PC-3 (cell line): ENCODE results near the gene ASPHD2. TPM values are rescaled to one million over a fixed set of nuclear protein-coding genes. Genes with fewer than 3 reads are reported as not detected.
A peak's percentile ranks its signal among the peaks of the same experiment; 100 is the strongest.

Experiments used
- ATAC-seq: fragments of 200-7000 bp; cut with Tn5 transposase; 2 replicates; pipeline ENCODE4 v1.9.1; 2020; ENCODE audit warnings: mild to moderate bottlenecking, moderate library complexity
- BruUV-seq: library from RNA; stranded (reverse); fragments of 400-500 nt; replicated peaks from 2 replicates; lab custom pipeline; 2021; lab: Mats Ljungman, UMichigan
- CTCF ChIA-PET: fragments of 300-600 bp; sonication (Branson Sonifier 250); formaldehyde crosslinking; loops from one replicate; lab custom pipeline; 2022; ENCODE audit warnings: antibody characterized with exemption; lab: Charles Lee
- POLR2A ChIA-PET: fragments of 300-600 bp; sonication (Branson Sonifier 250); formaldehyde crosslinking; loops from one replicate; lab custom pipeline; 2022; ENCODE audit warnings: antibody characterized with exemption; ENCODE audit not compliant: unreplicated experiment; lab: Charles Lee
- DNase-seq: peaks from one replicate; pipeline ENCODE4 v3.0.0-alpha.2; 2015
- H2AFZ ChIP-seq: fragments of 300-600 bp; sonication (generic); 2 replicates; pipeline ENCODE4 v1.6.0; 2016; ENCODE audit warnings: antibody characterized with exemption, low read length
- H3F3A ChIP-seq: fragments of 300-600 bp; sonication (generic); one replicate; pipeline ENCODE4 v1.6.0; 2017; ENCODE audit warnings: antibody characterized with exemption, low read length, control low read depth, mild to moderate bottlenecking; ENCODE audit not compliant: unreplicated experiment
- H3K27ac ChIP-seq: fragments of 300-600 bp; sonication (generic); 2 replicates; pipeline ENCODE4 v1.5.1; 2016; ENCODE audit warnings: mild to moderate bottlenecking, low read length
- H3K27me3 ChIP-seq: fragments of 300-600 bp; sonication (generic); 2 replicates; pipeline ENCODE4 v1.6.1; 2016; ENCODE audit warnings: low read length, mixed read lengths
- H3K36me3 ChIP-seq: fragments of 300-600 bp; sonication (generic); 2 replicates; pipeline ENCODE4 v1.6.1; 2016; ENCODE audit warnings: low read depth, mixed run types, low read length, mixed read lengths
- H3K4me1 ChIP-seq: fragments of 300-600 bp; sonication (generic); 2 replicates; pipeline ENCODE4 v1.5.1; 2016; ENCODE audit warnings: low read length; ENCODE audit not compliant: insufficient read depth
- H3K4me2 ChIP-seq: fragments of 300-600 bp; sonication (generic); 2 replicates; pipeline ENCODE4 v1.6.0; 2016; ENCODE audit warnings: low read length
- H3K4me3 ChIP-seq: fragments of 300-600 bp; sonication (generic); 2 replicates; pipeline ENCODE4 v1.5.1; 2016; ENCODE audit warnings: mild to moderate bottlenecking, low read length, mixed read lengths
- H3K79me2 ChIP-seq: fragments of 300-600 bp; sonication (generic); 2 replicates; pipeline ENCODE4 v1.6.1; 2017; ENCODE audit warnings: low read length, mixed read lengths
- H3K9ac ChIP-seq: fragments of 300-600 bp; sonication (generic); 2 replicates; pipeline ENCODE4 v1.6.0; 2016; ENCODE audit warnings: mild to moderate bottlenecking, low read length
- H3K9me2 ChIP-seq: fragments of 300-600 bp; sonication (generic); replicated peaks from 2 replicates; pipeline ENCODE4 v1.6.1; 2016; ENCODE audit warnings: mixed run types, low read length, mixed read lengths
- H3K9me3 ChIP-seq: fragments of 300-600 bp; sonication (generic); 2 replicates; pipeline ENCODE4 v1.6.1; 2016; ENCODE audit warnings: low read length, mixed read lengths
- H4K20me1 ChIP-seq: fragments of 300-600 bp; sonication (generic); 2 replicates; pipeline ENCODE4 v1.6.1; 2016; ENCODE audit warnings: low read length, mixed read lengths
- CTCF ChIP-seq: fragments of 300-600 bp; sonication (generic); conservative IDR thresholded peaks from 2 replicates; pipeline ENCODE4 v1.5.1; 2017; ENCODE audit warnings: antibody characterized with exemption, low read depth, mild to moderate bottlenecking, low read length
- EZH2 ChIP-seq: fragments of 300-600 bp; sonication (generic); IDR thresholded peaks from one replicate; pipeline ENCODE4 v1.6.1; 2017; ENCODE audit warnings: antibody characterized with exemption, mild to moderate bottlenecking, low read length; ENCODE audit not compliant: unreplicated experiment
- EZH2phosphoT487 ChIP-seq: fragments of 300-600 bp; sonication (generic); IDR thresholded peaks from 2 replicates; pipeline ENCODE4 v1.6.1; 2018; ENCODE audit warnings: mild to moderate bottlenecking, antibody characterized with exemption, low read length, borderline replicate concordance
- intact Hi-C: fragments of 100-400 bp; cut with micrococcal nuclease; formaldehyde crosslinking; loops from 2 replicates; pipeline ENCODE4 v1.9.0; 2023
- total RNA-seq: library from RNA; depleted of rRNA; stranded (reverse); fragments of >200 nt; gene quantifications from 2 replicates; pipeline ENCODE4 v1.2.3, GENCODE V29; 2014

The ASPHD2 gene
- total RNA-seq, 1 experiment from 2014 or later: 2.1 TPM

GRCh38 chr22:26480611-26480932 lies 51.5 kb downstream of the ASPHD2 start:
- H3K27ac ChIP-seq: no peak overlapping the region

GRCh38 chr22:26481112-26481693 lies 52.1 kb downstream of the ASPHD2 start:
- Histone ChIP-seq H2AFZ (no peak overlapping the region), H3K4me2 (peak overlapping the region; percentile 19; the same call in 1 of the 2 replicates), H3K79me2 (peaks cover 54% of the 10 kb centered on the region), H3K27me3 (no peaks in the 10 kb centered on the region), H3K36me3 (no peaks in the 10 kb centered on the region), H4K20me1 (no peaks in the 10 kb centered on the region), H3K9ac (no peak overlapping the region), H3K4me3 (no peak overlapping the region), H3K9me2 (no peaks in the 10 kb centered on the region), H3F3A (no peaks in the 10 kb centered on the region), H3K27ac (no peak overlapping the region), H3K9me3 (no peaks in the 10 kb centered on the region), H3K4me1 (peaks cover 24% of the 10 kb centered on the region)
- no peak for DNase-seq
- BruUV-seq: no TSS peak
- intact Hi-C loops: no loop called here
- POLR2A ChIA-PET: no interaction called here
- no peak for TF ChIP-seq EZH2
- no peak for TF ChIP-seq EZH2phosphoT487
- TF ChIP-seq CTCF: no peak
- CTCF ChIA-PET: no interaction called here
- ATAC-seq: no peak

More at GRCh38 chr22:26480611-26480932, 51.5 kb downstream of the ASPHD2 start:
- no peaks in the 10 kb centered on the region for H3K36me3 ChIP-seq
- peaks cover 47% of the 10 kb centered on the region for H3K79me2 ChIP-seq
- DNase-seq: no peak
- H2AFZ ChIP-seq: no peak overlapping the region
- peak overlapping the region; percentile 15; the same call in 1 of the 2 replicates for H3K4me3 ChIP-seq
- CTCF ChIA-PET: no interaction called here
- no peaks in the 10 kb centered on the region for H3K9me3 ChIP-seq
- peak overlapping the region; percentile 57; the same call in 1 of the 2 replicates for H3K4me2 ChIP-seq
- no peaks in the 10 kb centered on the region for H3F3A ChIP-seq
- H3K9ac ChIP-seq: no peak overlapping the region
- H3K4me1 ChIP-seq: peaks cover 24% of the 10 kb centered on the region
- no peaks in the 10 kb centered on the region for H3K27me3 ChIP-seq
- no peaks in the 10 kb centered on the region for H4K20me1 ChIP-seq
- no TSS peak for BruUV-seq
- intact Hi-C loops: no loop called here
- no peak for ATAC-seq
- H3K9me2 ChIP-seq: no peaks in the 10 kb centered on the region
- POLR2A ChIA-PET: no interaction called here
- TF ChIP-seq CTCF (no peak), EZH2phosphoT487 (no peak), EZH2 (no peak)

GRCh38 chr22:26481694-26482093 lies 52.6 kb downstream of the ASPHD2 start:
- Histone ChIP-seq H3K79me2 (peaks cover 59% of the 10 kb centered on the region), H3K9me2 (no peaks in the 10 kb centered on the region), H3K27ac (no peak overlapping the region), H3K9ac (no peak overlapping the region), H3K27me3 (no peaks in the 10 kb centered on the region), H3F3A (no peaks in the 10 kb centered on the region), H2AFZ (no peak overlapping the region), H3K4me1 (peaks cover 24% of the 10 kb centered on the region), H3K9me3 (no peaks in the 10 kb centered on the region), H3K36me3 (no peaks in the 10 kb centered on the region), H3K4me3 (no peak overlapping the region), H3K4me2 (no peak overlapping the region), H4K20me1 (no peaks in the 10 kb centered on the region)
- DNase-seq (no peak), ATAC-seq (no peak)
- ChIA-PET CTCF (no interaction called here), POLR2A (no interaction called here)
- BruUV-seq: no TSS peak
- TF ChIP-seq EZH2 (no peak), CTCF (no peak), EZH2phosphoT487 (no peak)
- intact Hi-C loops: no loop called here
